GM21737 (cell line): Measurements from ENCODE around the gene ALK.
"Not testable (repeated sequence)": the region's sequence is repeated elsewhere in the genome, so short reads cannot be mapped to it uniquely, and the experiment has no call there.

Experiments used
- ATAC-seq: cut with Tn5 transposase; IDR thresholded peaks from one replicate; pipeline ENCODE4 v1.9.1; 2021; ENCODE audit warnings: mild to moderate bottlenecking, moderate library complexity; ENCODE audit not compliant: unreplicated experiment

The ALK gene

DNA sequence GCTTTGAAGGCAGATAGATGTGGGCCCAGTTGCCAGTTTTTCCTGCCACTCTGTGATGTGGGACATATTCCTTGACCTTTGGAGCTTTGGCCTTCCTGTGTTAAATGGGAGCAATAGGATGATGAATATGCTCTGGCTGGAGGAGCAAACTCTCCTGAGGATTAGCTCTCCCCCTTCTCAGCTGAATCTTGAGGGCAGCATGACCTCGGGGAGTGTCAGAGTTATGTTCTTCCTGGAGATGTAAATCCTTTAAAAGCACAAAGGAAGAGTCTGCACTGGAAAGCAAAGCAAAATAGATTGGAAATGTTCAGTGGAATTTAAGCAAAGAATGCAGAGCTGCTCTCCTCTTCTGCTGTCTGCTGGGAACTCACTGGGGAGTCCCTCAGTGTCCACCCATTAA lies 160.1 kb downstream of the ALK start:
- ATAC-seq: no peak

DNA sequence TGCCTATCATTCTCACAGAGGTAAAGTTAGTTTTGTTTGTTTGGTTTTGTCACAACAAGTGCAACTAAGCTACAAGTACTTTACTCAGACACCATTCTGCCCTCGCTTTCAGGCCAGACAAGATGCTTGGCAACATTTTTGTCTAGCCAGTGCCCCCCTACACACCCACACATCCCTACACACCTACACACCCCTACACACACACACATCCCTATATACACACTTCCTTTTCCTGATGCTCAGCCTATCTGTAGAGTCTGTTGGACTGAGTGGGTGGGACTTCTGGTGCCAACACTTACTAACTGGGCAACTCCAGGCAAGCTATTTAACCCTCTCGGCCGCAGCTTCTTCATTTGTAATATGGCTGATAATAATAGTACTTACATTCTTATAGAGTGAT lies 161.4 kb downstream of the ALK start:
- ATAC-seq: no peak

DNA sequence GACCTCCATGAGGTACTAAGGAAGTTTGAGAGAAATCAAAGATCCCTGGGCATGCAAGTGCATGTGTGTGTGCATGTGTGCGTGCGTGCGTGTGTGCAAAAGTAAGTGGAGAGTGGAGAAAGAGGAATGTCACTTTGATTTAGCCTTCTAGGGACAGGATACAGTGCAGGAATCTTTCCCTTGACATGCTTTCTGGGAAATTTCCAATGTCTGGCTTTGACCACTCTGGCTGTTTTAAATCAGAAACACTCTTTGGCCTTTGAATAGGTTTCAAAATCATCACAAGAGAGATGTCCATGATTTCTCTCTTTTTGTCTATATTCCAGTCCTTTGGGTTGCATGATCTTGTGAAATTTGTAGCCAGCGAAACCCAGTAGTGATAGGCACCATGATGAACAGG lies 162.0 kb downstream of the ALK start:
- no peak for ATAC-seq

- ATAC-seq: no peak
Observed at GRCh38 chr2:29755829-29756228, 165.6 kb downstream of the ALK start.

DNA sequence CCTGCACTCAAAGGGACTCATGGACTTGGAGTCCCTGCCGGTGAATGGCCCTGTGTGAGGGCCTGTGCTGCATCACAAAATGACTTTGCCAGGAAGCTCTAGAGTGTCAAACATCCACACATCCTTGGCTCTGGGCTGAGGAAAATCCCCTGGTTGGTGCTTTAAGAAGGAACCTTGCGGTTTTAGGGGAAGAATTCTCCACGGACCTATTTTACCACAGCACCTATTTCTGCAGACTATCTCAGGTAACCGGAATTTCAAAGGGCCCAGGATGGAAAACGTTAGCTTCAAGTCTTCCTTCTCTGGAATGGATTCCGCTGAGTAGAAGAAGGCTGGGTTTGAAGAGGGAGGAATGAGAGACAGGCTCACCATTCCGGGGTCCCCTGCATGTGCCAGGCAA lies 166.2 kb downstream of the ALK start:
- ATAC-seq: no peak

DNA sequence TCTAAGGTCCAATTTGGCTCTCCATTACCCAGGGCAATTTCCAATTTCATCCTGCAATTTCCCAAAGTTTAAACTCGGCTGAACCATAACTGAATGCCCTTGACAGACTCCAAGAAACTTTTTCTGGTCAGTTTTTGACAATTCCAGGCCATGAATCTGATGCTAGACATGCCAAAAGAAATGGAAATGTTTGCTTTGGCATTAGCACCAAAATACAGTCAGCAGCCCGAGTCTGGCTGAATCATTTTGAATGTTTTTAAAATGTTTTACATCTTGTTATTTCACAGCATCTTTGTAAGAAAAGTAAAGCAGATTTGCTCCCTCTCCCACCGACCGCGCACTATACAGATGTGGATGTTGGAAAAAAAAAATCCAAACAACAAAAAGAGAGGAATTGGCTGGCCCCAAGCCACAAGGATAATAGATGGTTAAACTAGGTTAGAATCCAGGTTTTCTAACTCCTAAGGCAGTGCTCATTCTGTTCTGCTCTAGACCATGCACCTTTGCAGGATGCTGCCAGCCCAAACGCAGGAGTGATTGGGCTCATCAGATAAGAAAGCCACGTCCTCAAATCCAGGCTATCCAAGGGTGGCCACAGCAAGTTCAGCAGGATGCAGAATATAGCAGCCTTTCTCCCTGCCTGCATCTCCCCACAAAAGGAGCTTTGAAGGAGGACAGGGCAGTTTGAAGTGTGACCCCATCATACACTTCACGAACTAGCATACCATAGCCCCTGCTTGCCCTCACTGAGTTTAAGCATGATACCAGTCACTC lies 167.5 kb downstream of the ALK start:
- no peak for ATAC-seq

DNA sequence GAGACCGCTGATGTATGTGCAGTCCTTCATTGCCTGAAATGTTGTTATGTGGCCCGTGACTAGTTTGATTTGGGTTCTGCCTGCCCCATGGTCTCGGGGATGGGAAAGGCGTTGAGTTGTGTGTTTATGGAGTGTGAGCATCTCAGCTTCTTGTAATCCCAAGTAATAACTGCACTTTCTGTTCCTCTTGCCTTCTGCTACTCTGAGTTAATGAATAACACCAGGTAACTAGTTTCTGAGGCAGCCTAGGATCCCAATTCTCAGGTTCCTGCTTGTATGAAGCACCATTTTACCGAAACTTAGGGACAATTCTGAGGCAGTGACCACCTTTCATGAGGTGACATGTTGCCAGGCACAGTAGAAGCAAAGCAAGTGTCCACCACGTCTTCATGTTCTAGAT lies 170.0 kb downstream of the ALK start:
- peak; percentile 46 for ATAC-seq

- ATAC-seq: not testable (repeated sequence)
Observed at GRCh38 chr2:29750463-29750862, 170.9 kb downstream of the ALK start.

- ATAC-seq: no peak
Observed at GRCh38 chr2:29749843-29750242, 171.5 kb downstream of the ALK start.

- no peak for ATAC-seq
Observed at GRCh38 chr2:29749041-29749440, 172.3 kb downstream of the ALK start.

- ATAC-seq: no peak
Observed at GRCh38 chr2:29747786-29748470, 173.5 kb downstream of the ALK start.

- peak; percentile 71 for ATAC-seq
Observed at GRCh38 chr2:29744976-29745375, 176.4 kb downstream of the ALK start.

- ATAC-seq: no peak
Observed at GRCh38 chr2:29743516-29743915, 177.9 kb downstream of the ALK start.

DNA sequence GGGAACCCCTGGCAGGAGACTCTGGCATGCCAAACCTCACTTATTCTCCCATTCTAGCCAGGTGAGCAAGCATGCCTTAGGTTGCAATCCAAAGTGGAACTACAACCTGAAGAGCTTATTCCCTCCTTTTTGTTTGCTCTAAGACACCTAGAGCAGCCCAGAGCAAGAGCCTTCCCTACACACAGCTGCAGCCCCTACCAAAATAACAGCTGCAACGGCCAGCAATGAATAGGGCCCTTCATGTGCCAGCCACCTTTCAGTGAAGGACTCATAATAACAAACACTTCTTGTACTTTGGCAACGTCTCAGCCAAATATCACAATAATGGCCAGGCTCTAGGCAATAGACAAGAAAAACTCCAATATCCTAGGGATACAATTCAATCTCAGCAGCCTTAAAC lies 178.7 kb downstream of the ALK start:
- ATAC-seq: no peak

DNA sequence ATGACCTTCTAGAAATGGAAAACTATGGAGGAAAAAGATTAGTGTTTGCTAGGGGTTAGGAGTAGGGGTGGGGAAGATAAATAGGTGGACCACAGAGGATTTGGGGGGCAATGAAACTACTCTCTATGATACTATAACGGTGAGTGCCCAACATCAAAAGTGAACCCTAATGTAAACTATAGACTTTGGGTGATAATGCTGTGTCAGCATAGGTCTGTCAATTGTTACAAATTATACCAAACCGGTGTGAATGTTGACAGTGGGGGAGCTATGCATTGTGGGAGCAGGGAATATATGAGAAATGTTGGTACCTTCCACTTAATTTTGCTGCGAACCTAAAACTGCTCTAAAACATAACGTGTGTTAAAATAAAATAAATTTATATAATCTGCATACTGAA lies 180.3 kb downstream of the ALK start:
- no peak for ATAC-seq

DNA sequence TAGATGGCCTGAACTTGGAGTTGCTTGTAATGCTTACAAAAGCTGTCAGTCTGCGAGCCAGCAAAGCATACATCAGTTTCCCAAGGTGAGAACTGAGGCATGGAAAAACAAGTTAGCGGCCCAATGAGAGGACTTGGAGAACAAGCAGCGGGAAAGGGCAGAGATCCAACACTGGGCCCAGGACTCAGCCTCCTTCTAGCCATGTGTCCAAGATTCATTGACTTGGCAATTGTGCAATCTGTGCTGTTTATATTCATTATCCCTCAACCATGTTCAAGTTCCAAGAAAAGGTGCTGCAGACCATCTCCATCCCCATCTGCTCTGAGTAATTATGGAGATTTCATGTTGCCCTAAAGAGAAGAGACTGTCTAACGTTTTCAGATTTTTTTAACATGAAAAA lies 187.4 kb downstream of the ALK start:
- ATAC-seq: no peak

- ATAC-seq: no peak
Observed at GRCh38 chr2:29733213-29733612, 188.2 kb downstream of the ALK start.

GRCh38 chr2:29731948-29732347 lies 189.4 kb downstream of the ALK start:
- ATAC-seq: no peak

GRCh38 chr2:29729932-29730331 lies 191.5 kb downstream of the ALK start:
- no peak for ATAC-seq

DNA sequence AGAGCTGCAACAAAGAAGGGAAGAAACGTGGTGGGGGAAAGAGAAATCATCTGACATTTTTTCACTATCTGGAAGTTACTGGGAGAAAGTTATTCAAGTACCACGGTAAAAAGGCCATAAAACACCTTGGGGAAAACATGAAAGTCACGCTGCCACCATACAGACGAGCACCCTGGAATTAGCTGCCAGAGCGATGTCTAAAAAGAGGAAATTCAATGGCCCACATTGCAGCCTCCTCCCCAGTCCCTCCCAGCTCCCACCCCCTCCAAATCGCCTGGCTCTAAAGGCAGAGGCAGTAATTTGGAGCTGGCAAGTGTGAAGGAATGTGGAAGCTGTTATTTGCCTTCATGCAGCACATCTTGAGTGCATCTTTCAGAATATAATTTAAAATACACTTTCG lies 192.0 kb downstream of the ALK start:
- no peak for ATAC-seq

DNA sequence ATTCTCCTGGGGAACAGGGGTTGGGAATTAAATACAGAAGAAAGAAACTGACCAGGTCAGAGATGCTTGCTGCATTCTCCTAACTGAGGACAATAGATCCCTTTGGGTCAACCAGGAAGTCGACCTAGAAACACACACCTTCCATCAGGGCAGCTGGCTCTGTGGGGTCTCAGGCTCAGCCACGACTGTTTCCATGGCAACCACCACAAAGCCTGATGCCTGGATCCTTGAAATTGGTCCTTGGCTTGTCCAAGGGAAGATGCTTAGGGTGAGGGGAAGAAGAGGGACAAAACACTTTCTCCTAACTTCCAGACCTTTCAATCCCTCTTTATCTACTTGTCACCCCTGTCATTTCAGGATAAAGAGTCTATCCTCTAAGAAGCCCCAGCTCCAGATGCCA lies 194.4 kb downstream of the ALK start:
- no peak for ATAC-seq

- no peak for ATAC-seq
Observed at GRCh38 chr2:29725610-29726009, 195.8 kb downstream of the ALK start.

GRCh38 chr2:29724282-29724681 lies 197.1 kb downstream of the ALK start:
- no peak for ATAC-seq
